ENCODE results near the gene VPS16.

The VPS16 gene

DNA sequence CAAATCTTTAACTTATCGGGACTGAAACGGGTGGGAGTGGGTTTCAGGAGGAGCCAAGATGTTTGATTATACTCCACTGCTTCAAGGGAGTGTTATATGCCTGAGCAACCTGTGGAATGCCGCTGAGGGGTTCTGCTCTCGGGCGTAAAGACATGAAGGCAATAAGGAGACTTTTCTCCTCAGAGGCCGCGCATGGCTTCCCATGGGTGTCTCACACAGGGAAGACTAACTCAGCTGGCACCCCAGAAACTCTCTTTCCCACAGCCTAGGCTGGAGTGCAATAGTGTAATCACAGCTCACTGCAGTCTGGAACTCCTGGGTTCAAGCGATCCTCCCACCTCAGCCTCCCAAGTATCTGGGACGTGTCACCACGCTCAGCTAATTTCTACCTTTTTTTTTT is 30.9 kb upstream of the VPS16 start:
- TF ChIP-seq EZH2phosphoT487 (IDR thresholded peaks at IDR 0.05; ENCODE audit: borderline replicate concordance, low read length): no peak
- TF ChIP-seq, protein P1, sequence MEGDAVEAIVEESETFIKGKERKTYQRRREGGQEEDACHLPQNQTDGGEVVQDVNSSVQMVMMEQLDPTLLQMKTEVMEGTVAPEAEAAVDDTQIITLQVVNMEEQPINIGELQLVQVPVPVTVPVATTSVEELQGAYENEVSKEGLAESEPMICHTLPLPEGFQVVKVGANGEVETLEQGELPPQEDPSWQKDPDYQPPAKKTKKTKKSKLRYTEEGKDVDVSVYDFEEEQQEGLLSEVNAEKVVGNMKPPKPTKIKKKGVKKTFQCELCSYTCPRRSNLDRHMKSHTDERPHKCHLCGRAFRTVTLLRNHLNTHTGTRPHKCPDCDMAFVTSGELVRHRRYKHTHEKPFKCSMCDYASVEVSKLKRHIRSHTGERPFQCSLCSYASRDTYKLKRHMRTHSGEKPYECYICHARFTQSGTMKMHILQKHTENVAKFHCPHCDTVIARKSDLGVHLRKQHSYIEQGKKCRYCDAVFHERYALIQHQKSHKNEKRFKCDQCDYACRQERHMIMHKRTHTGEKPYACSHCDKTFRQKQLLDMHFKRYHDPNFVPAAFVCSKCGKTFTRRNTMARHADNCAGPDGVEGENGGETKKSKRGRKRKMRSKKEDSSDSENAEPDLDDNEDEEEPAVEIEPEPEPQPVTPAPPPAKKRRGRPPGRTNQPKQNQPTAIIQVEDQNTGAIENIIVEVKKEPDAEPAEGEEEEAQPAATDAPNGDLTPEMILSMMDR (IDR thresholded peaks at IDR 0.05; ENCODE audit: low read depth, low read length, poor library complexity, severe bottlenecking): no peak
- Histone ChIP-seq H3K9me3 (ENCODE audit: control insufficient read depth, insufficient read depth, low read length) (no peaks in the 10 kb centered on the region), H3F3A (ENCODE audit: control insufficient read depth, insufficient read depth) (no peaks in the 10 kb centered on the region), H3K27me3 (ENCODE audit: control insufficient read depth, low read length) (no peaks in the 10 kb centered on the region), H4K20me1 (ENCODE audit: control insufficient read depth, insufficient read depth, low read depth, low read length) (no peaks in the 10 kb centered on the region), H3K4me1 (ENCODE audit: control insufficient read depth, low read length) (no peaks in the 10 kb centered on the region), H3K36me3 (ENCODE audit: control insufficient read depth, low read length) (no peaks in the 10 kb centered on the region), H3K79me2 (ENCODE audit: control insufficient read depth, low read length) (no peaks in the 10 kb centered on the region), H3K4me2 (ENCODE audit: low read length) (no peak overlapping the region), H3K4me3 (ENCODE audit: low read length) (no peak overlapping the region), H3K9me2 (replicated peaks; ENCODE audit: control insufficient read depth, low read length) (no peaks in the 10 kb centered on the region), H3K27ac (ENCODE audit: low read depth, low read length) (no peak overlapping the region)

DNA sequence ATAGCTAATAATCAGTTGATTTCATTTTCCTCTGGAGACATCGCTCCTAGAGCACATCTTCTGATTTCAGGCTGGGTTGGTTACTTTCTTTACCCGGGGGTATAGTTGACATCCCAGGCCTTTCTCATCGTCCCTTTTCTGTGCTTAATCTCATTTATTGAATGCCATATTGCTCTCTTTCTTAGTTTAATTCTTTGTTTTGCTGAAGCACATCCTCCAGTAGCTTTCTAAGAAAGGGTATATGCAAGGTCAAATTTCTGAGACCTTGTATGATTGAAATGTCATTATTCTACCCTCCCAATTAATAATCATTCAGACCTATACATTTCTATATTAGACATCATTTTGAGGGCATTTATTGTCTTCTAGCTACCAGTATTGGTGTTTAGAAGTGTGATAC is 28.4 kb upstream of the VPS16 start:
- H3K4me2 ChIP-seq (ENCODE audit: low read length): no peak overlapping the region
- no peaks in the 10 kb centered on the region for H3K79me2 ChIP-seq (ENCODE audit: control insufficient read depth, low read length)
- no peaks in the 10 kb centered on the region for H3K4me1 ChIP-seq (ENCODE audit: control insufficient read depth, low read length)
- H3K9me2 ChIP-seq (replicated peaks; ENCODE audit: control insufficient read depth, low read length): no peaks in the 10 kb centered on the region
- H3K27ac ChIP-seq (ENCODE audit: low read depth, low read length): no peak overlapping the region
- no peak overlapping the region for H3K4me3 ChIP-seq (ENCODE audit: low read length)
- H3K9me3 ChIP-seq (ENCODE audit: control insufficient read depth, insufficient read depth, low read length): no peaks in the 10 kb centered on the region
- H3K27me3 ChIP-seq (ENCODE audit: control insufficient read depth, low read length): no peaks in the 10 kb centered on the region
- H3K36me3 ChIP-seq (ENCODE audit: control insufficient read depth, low read length): no peaks in the 10 kb centered on the region
- no peaks in the 10 kb centered on the region for H3F3A ChIP-seq (ENCODE audit: control insufficient read depth, insufficient read depth)
- H4K20me1 ChIP-seq (ENCODE audit: control insufficient read depth, insufficient read depth, low read depth, low read length): no peaks in the 10 kb centered on the region
- TF ChIP-seq EZH2phosphoT487 (IDR thresholded peaks at IDR 0.05; ENCODE audit: borderline replicate concordance, low read length): no peak
- TF ChIP-seq, protein P1 (IDR thresholded peaks at IDR 0.05; ENCODE audit: low read depth, low read length, poor library complexity, severe bottlenecking): no peak

DNA sequence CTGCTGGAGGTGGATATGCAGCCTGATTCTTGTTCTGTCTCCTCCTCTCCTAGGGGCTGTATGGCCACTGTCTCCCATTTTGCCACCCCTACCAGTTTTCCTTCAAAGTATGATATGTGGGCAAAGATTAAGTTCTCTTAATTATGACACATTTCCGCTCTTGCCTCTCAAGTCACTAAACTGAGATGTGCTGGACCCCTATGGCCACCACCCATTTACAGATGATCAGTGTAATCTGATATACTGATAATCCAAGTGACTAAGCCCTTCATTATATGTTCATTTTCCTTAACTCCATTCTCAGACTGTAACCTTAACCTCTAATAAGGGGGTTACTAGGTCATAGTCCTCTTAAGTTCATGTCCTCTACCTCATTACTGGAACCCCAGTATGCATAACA is 26.5 kb upstream of the VPS16 start:
- no peaks in the 10 kb centered on the region for H3K4me1 ChIP-seq (ENCODE audit: control insufficient read depth, low read length)
- no peaks in the 10 kb centered on the region for H3K9me2 ChIP-seq (replicated peaks; ENCODE audit: control insufficient read depth, low read length)
- no peak overlapping the region for H3K4me2 ChIP-seq (ENCODE audit: low read length)
- no peak overlapping the region for H3K27ac ChIP-seq (ENCODE audit: low read depth, low read length)
- H3K9me3 ChIP-seq (ENCODE audit: control insufficient read depth, insufficient read depth, low read length): no peaks in the 10 kb centered on the region
- no peaks in the 10 kb centered on the region for H3K27me3 ChIP-seq (ENCODE audit: control insufficient read depth, low read length)
- H3K4me3 ChIP-seq (ENCODE audit: low read length): no peak overlapping the region
- H3K36me3 ChIP-seq (ENCODE audit: control insufficient read depth, low read length): no peaks in the 10 kb centered on the region
- TF ChIP-seq, protein P1 (IDR thresholded peaks at IDR 0.05; ENCODE audit: low read depth, low read length, poor library complexity, severe bottlenecking): no peak
- no peak for TF ChIP-seq EZH2phosphoT487 (IDR thresholded peaks at IDR 0.05; ENCODE audit: borderline replicate concordance, low read length)
- H3F3A ChIP-seq (ENCODE audit: control insufficient read depth, insufficient read depth): no peaks in the 10 kb centered on the region
- no peaks in the 10 kb centered on the region for H4K20me1 ChIP-seq (ENCODE audit: control insufficient read depth, insufficient read depth, low read depth, low read length)
- H3K79me2 ChIP-seq (ENCODE audit: control insufficient read depth, low read length): no peaks in the 10 kb centered on the region
